SK-N-SH (cell line): ENCODE measurements around the gene CERS6. TPM values are rescaled to one million over a fixed set of nuclear protein-coding genes. Genes with fewer than 3 reads are reported as not detected.

Experiments
- CTCF ChIA-PET: fragments of 300-600, 350-600 bp; formaldehyde crosslinking; extraction: SDS; loops from one replicate; lab custom pipeline; 2021; lab: Yijun Ruan, JAX
- POLR2A ChIA-PET: fragments of 350-600 bp; sonication (Branson Sonifier 250); formaldehyde crosslinking; extraction: SDS; loops from one replicate; lab custom pipeline; 2020; ENCODE audit warnings: antibody characterized with exemption, inconsistent platforms; lab: Yijun Ruan, JAX
- DNase-seq: peaks from one replicate; pipeline ENCODE4 v3.0.0; 2012
- H2AFZ ChIP-seq: fragments of 200-600 bp; sonication (generic); 2 replicates; pipeline ENCODE4 v1.8.1; 2016; ENCODE audit warnings: antibody characterized with exemption, mild to moderate bottlenecking, low read depth
- H3F3A ChIP-seq: fragments of 200-600 bp; sonication (generic); replicated peaks from 2 replicates; pipeline ENCODE3; 2016; ENCODE audit warnings: antibody characterized with exemption, mild to moderate bottlenecking; ENCODE audit not compliant: insufficient read depth
- H3K27ac ChIP-seq, 2 experiments: fragments of 200-500 bp in 1 of 2; fragments of 200-600 bp in 1 of 2; sonication (Bioruptor generic) in 1 of 2; sonication (generic), shearing (Covaris generic) in 1 of 2; 2 replicates each; pipeline versions ENCODE4 v1.5.1 to v1.6.1; 2014 to 2016; ENCODE audit warnings: low read depth in 2 of 2, inconsistent platforms in 1 of 2, low read length in 1 of 2, mild to moderate bottlenecking in 1 of 2, mixed read lengths in 1 of 2
- H3K27me3 ChIP-seq: fragments of 200-600 bp; sonication (generic), shearing (Covaris generic); 2 replicates; pipeline ENCODE4 v1.6.1; 2016; ENCODE audit warnings: mixed run types; ENCODE audit not compliant: insufficient read depth
- H3K36me3 ChIP-seq, 2 experiments: fragments of 200-500 bp in 1 of 2; fragments of 200-600 bp in 1 of 2; sonication (Bioruptor generic) in 1 of 2; sonication (generic) in 1 of 2; replicated peaks in 1 of 2; 2 replicates each; pipeline versions ENCODE3 to v1.5.1; 2014 to 2016; ENCODE audit warnings: low read length in 1 of 2, mild to moderate bottlenecking in 1 of 2; ENCODE audit not compliant: insufficient read depth in 2 of 2, control insufficient read depth in 1 of 2
- H3K4me1 ChIP-seq, 2 experiments: fragments of 200-500 bp in 1 of 2; fragments of 200-600 bp in 1 of 2; sonication (Bioruptor generic) in 1 of 2; sonication (generic), shearing (Covaris generic) in 1 of 2; 2 replicates each; pipeline versions ENCODE4 v1.5.1 to v1.6.1; 2014 to 2016; ENCODE audit warnings: low read depth in 1 of 2, low read length in 1 of 2, mixed run types in 1 of 2; ENCODE audit not compliant: insufficient read depth in 2 of 2, control insufficient read depth in 1 of 2
- H3K4me2 ChIP-seq: fragments of 200-600 bp; sonication (generic), shearing (Covaris generic); 2 replicates; pipeline ENCODE4 v1.6.1; 2017; ENCODE audit warnings: mixed run types
- H3K4me3 ChIP-seq, 2 experiments: fragments of 200-500 bp in 1 of 2; fragments of 200-600 bp in 1 of 2; sonication (Bioruptor generic) in 1 of 2; sonication (generic), shearing (Covaris generic) in 1 of 2; 2 replicates each; pipeline versions ENCODE4 v1.5.1 to v1.8.1; 2014 to 2016; ENCODE audit warnings: low read depth in 2 of 2, inconsistent platforms in 1 of 2, low read length in 1 of 2, mild to moderate bottlenecking in 1 of 2, mixed read lengths in 1 of 2, moderate library complexity in 1 of 2
- H3K79me2 ChIP-seq: fragments of 200-600 bp; sonication (generic); 2 replicates; pipeline ENCODE4 v1.8.1; 2017; ENCODE audit warnings: mild to moderate bottlenecking; ENCODE audit not compliant: insufficient read depth
- H3K9ac ChIP-seq: fragments of 200-600 bp; sonication (generic); 2 replicates; pipeline ENCODE4 v1.6.1; 2017; ENCODE audit warnings: mixed run types
- H3K9me2 ChIP-seq: fragments of 200-600 bp; sonication (generic); 2 replicates; pipeline ENCODE4 v1.6.1; 2017; ENCODE audit warnings: mixed run types
- H3K9me3 ChIP-seq: fragments of 200-600 bp; sonication (generic); 2 replicates; pipeline ENCODE4 v1.6.1; 2017; ENCODE audit warnings: mixed run types, mild to moderate bottlenecking, moderate library complexity
- H4K20me1 ChIP-seq: fragments of 200-600 bp; sonication (generic); 2 replicates; pipeline ENCODE4 v1.6.1; 2017; ENCODE audit warnings: mild to moderate bottlenecking, mixed run types; ENCODE audit not compliant: insufficient read depth
- CHD2 ChIP-seq: fragments of 150-350 bp; IDR thresholded peaks from 2 replicates; pipeline ENCODE4 v1.6.1; 2018; ENCODE audit warnings: low read length; ENCODE audit not compliant: partially characterized antibody
- CTCF ChIP-seq: fragments of 200-600 bp; sonication (generic); IDR thresholded peaks from 2 replicates; pipeline ENCODE4 v1.6.1; 2017; ENCODE audit warnings: antibody characterized with exemption, mild to moderate bottlenecking, moderate library complexity
- ELF1 ChIP-seq: IDR thresholded peaks from 2 replicates; pipeline ENCODE4 v1.4.0; 2012
- EP300 ChIP-seq, 2 experiments: IDR thresholded peaks; 2 replicates each; pipeline versions ENCODE4 v1.4.0 to v1.6.1; 2012; ENCODE audit warnings: borderline replicate concordance in 1 of 2, low read depth in 1 of 2, low read length in 1 of 2
- EZH2phosphoT487 ChIP-seq: fragments of 200-600 bp; sonication (generic); IDR thresholded peaks from 2 replicates; pipeline ENCODE4 v1.6.1; 2017; ENCODE audit warnings: low read depth, mixed run types, mild to moderate bottlenecking, antibody characterized with exemption, moderate library complexity, borderline replicate concordance
- FOXJ3 ChIP-seq: sonication (generic); formaldehyde crosslinking; IDR thresholded peaks from 2 replicates; pipeline ENCODE4 v1.5.1; 2020; ENCODE audit warnings: mild to moderate bottlenecking, missing genetic modification reagents
- FOXM1 ChIP-seq: IDR thresholded peaks from 2 replicates; pipeline ENCODE4 v1.4.0; 2012; ENCODE audit warnings: low read depth, mild to moderate bottlenecking
- GABPA ChIP-seq: IDR thresholded peaks from 2 replicates; pipeline ENCODE4 v1.4.0; 2012; ENCODE audit warnings: low read depth, mild to moderate bottlenecking
- GATA2 ChIP-seq: sonication (generic); formaldehyde crosslinking; IDR thresholded peaks from 2 replicates; pipeline ENCODE4 v1.5.0; 2020; ENCODE audit warnings: mild to moderate bottlenecking, missing genetic modification reagents
- MEF2A ChIP-seq: IDR thresholded peaks from 2 replicates; pipeline ENCODE4 v1.4.0; 2012; ENCODE audit warnings: low read depth, borderline replicate concordance
- MXI1 ChIP-seq: IDR thresholded peaks from 2 replicates; pipeline ENCODE4 v1.6.1; 2012; ENCODE audit warnings: mild to moderate bottlenecking, low read depth, low read length, improper control_type of control experiment
- NRF1 ChIP-seq: IDR thresholded peaks from 2 replicates; pipeline ENCODE4 v1.6.1; 2012; ENCODE audit warnings: low read depth, mild to moderate bottlenecking, low read length
- PBX3 ChIP-seq: IDR thresholded peaks from 2 replicates; pipeline ENCODE4; 2012
- RAD21 ChIP-seq: IDR thresholded peaks from 2 replicates; pipeline ENCODE4 v1.6.1; 2012; ENCODE audit warnings: mild to moderate bottlenecking, low read length
- RFX5 ChIP-seq: IDR thresholded peaks from 2 replicates; pipeline ENCODE4 v1.6.1; 2012; ENCODE audit warnings: mild to moderate bottlenecking, improper control_type of control experiment, low read length
- SIN3A ChIP-seq: IDR thresholded peaks from 2 replicates; pipeline ENCODE4 v1.6.1; 2012; ENCODE audit warnings: low read depth, mild to moderate bottlenecking, low read length, moderate library complexity, borderline replicate concordance
- SMC3 ChIP-seq: IDR thresholded peaks from 2 replicates; pipeline ENCODE4 v1.6.1; 2012; ENCODE audit warnings: low read depth, low read length, improper control_type of control experiment
- TCF12 ChIP-seq: IDR thresholded peaks from 2 replicates; pipeline ENCODE4 v1.4.0; 2012
- TEAD4 ChIP-seq: IDR thresholded peaks from 2 replicates; pipeline ENCODE4 v1.4.0; 2012; ENCODE audit warnings: mild to moderate bottlenecking, borderline replicate concordance; ENCODE audit not compliant: insufficient read depth
- USF1 ChIP-seq: IDR thresholded peaks from 2 replicates; pipeline ENCODE4 v1.4.0; 2012; ENCODE audit warnings: low read depth, borderline replicate concordance
- WGBS: methylation state at CpG from one replicate; pipeline ENCODE4 v1.1.6; 2017; ENCODE audit warnings: low lambda C conversion rate; 5-methylcytosine and 5-hydroxymethylcytosine counted together
- polyA plus RNA-seq, 3 experiments: library from polyadenylated mRNA; depleted of rRNA; stranded (reverse); fragments of >200 nt; gene quantifications; 2 replicates each; pipeline ENCODE4 v1.2.3, GENCODE V29; 2012
- TF ChIP-seq, protein P1 (sequence below): IDR thresholded peaks from 2 replicates; pipeline ENCODE4 v1.4.0; 2012; ENCODE audit warnings: low read depth, borderline replicate concordance

CERS6 gene
- polyA plus RNA-seq, 1 of the 3 experiments (the other 2 are of a cell fraction): 1.8 TPM

DNA sequence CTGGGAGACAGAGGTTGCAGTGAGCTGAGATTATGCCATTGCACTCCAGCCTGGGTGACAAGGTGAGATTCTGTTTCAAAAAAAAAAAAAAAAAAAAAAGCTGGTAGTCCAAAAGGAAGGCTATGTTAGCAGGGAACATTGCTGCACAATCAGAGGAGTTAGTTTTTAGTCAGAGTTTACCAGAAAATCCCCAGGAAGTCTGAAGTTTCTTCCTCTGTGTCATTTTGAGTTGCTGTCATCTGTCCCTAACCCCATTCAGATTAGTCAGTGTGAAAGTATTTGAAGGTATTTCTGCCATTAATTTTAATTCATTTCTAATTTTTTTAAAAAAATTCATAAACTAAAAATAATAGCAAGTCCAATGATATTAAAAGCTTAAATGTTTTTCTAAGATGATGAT, 33.5 kb upstream of the CERS6 start (continued):
- TF ChIP-seq USF1 (no peak), CHD2 (no peak), CTCF (no peak), SIN3A (no peak), SMC3 (no peak)
- TF ChIP-seq, protein P1, sequence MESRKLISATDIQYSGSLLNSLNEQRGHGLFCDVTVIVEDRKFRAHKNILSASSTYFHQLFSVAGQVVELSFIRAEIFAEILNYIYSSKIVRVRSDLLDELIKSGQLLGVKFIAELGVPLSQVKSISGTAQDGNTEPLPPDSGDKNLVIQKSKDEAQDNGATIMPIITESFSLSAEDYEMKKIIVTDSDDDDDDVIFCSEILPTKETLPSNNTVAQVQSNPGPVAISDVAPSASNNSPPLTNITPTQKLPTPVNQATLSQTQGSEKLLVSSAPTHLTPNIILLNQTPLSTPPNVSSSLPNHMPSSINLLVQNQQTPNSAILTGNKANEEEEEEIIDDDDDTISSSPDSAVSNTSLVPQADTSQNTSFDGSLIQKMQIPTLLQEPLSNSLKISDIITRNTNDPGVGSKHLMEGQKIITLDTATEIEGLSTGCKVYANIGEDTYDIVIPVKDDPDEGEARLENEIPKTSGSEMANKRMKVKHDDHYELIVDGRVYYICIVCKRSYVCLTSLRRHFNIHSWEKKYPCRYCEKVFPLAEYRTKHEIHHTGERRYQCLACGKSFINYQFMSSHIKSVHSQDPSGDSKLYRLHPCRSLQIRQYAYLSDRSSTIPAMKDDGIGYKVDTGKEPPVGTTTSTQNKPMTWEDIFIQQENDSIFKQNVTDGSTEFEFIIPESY: no peak

GRCh38 chr2:168424112-168424951, 31.7 kb upstream of the CERS6 start:
- TF ChIP-seq GATA2 (no peak), RAD21 (no peak), MEF2A (no peak), TCF12 (peak; percentile 61), EZH2phosphoT487 (no peak), EP300 (IDR thresholded peaks at IDR 0.05; ENCODE audit: borderline replicate concordance in 1 of 2, low read depth in 1 of 2, low read length in 1 of 2) (no peak), GABPA (no peak), MXI1 (no peak), CTCF (no peak), RFX5 (no peak), PBX3 (peak; percentile 39; the same call in 1 of the 2 replicates), TEAD4 (no peak), USF1 (no peak), NRF1 (no peak), ELF1 (no peak), FOXJ3 (CRISPR knock-in tag) (no peak), FOXM1 (no peak)
- TF ChIP-seq, all 33 proteins: peak for 2
- no peak overlapping the region for H3K27ac ChIP-seq
- H3K4me3 ChIP-seq: no peak overlapping the region
- DNase-seq: no peak
- H2AFZ ChIP-seq: no peak overlapping the region
- 30% methylated on average over 2 of the region's 2 CpGs for WGBS
- no peaks in the 10 kb centered on the region for H3F3A ChIP-seq
- no peaks in the 10 kb centered on the region for H3K9me3 ChIP-seq
- H3K27me3 ChIP-seq: no peaks in the 10 kb centered on the region
- H3K79me2 ChIP-seq: no peaks in the 10 kb centered on the region
- H3K36me3 ChIP-seq: no peaks in the 10 kb centered on the region
- no peaks in the 10 kb centered on the region for H3K9me2 ChIP-seq
- H3K9ac ChIP-seq: no peak overlapping the region
- H3K4me1 ChIP-seq: no peaks in the 10 kb centered on the region; a peak in 1 of 4 replicates
- no peaks in the 10 kb centered on the region for H4K20me1 ChIP-seq
- POLR2A ChIA-PET: no interaction called here
- no peak overlapping the region for H3K4me2 ChIP-seq
- CTCF ChIA-PET: no interaction called here
